Osteocyte (in vitro differentiated cells): ENCODE data around the gene SAMD4A. TPM values are rescaled to one million over a fixed set of nuclear protein-coding genes. Genes with fewer than 3 reads are reported as not detected.
A peak's percentile ranks its signal among the peaks of the same experiment; 100 is the strongest.

Experiments
- DNase-seq: peaks from one replicate; pipeline ENCODE4 v3.0.0; 2021; ENCODE audit warnings: mixed read lengths; ENCODE audit not compliant: unreplicated experiment; ENCODE audit errors: extremely low spot score
- H3K27ac Mint-ChIP-seq: one replicate; pipeline ENCODE4 v1.8.0; 2021; ENCODE audit warnings: mild to moderate bottlenecking, mixed read lengths; ENCODE audit not compliant: unreplicated experiment
- H3K27me3 Mint-ChIP-seq: one replicate; pipeline ENCODE4 v1.8.0; 2021; ENCODE audit warnings: mixed read lengths; ENCODE audit not compliant: unreplicated experiment
- H3K36me3 Mint-ChIP-seq: one replicate; pipeline ENCODE4 v1.8.0; 2021; ENCODE audit warnings: mixed read lengths; ENCODE audit not compliant: unreplicated experiment
- H3K4me1 Mint-ChIP-seq: one replicate; pipeline ENCODE4 v1.8.0; 2021; ENCODE audit warnings: mixed read lengths; ENCODE audit not compliant: unreplicated experiment
- H3K4me3 Mint-ChIP-seq: one replicate; pipeline ENCODE4 v1.8.0; 2021; ENCODE audit warnings: mild to moderate bottlenecking, moderate library complexity, mixed read lengths; ENCODE audit not compliant: unreplicated experiment
- H3K9me3 Mint-ChIP-seq: one replicate; pipeline ENCODE4 v1.8.0; 2021; ENCODE audit warnings: mixed read lengths; ENCODE audit not compliant: unreplicated experiment
- total RNA-seq: library from RNA; stranded (reverse); gene quantifications from 2 replicates; pipeline ENCODE4 v1.2.1, GENCODE V29; 2021
- TF ChIP-seq, protein P1 (sequence below): fragments of 200-600 bp; sonication (generic); IDR thresholded peaks from 2 replicates; pipeline ENCODE4 v1.5.0; 2021; ENCODE audit warnings: antibody characterized with exemption, mild to moderate bottlenecking, moderate library complexity

Gene SAMD4A
- total RNA-seq, 1 donor from 2014 or later, result 39.1 TPM

- TF ChIP-seq, protein P1, sequence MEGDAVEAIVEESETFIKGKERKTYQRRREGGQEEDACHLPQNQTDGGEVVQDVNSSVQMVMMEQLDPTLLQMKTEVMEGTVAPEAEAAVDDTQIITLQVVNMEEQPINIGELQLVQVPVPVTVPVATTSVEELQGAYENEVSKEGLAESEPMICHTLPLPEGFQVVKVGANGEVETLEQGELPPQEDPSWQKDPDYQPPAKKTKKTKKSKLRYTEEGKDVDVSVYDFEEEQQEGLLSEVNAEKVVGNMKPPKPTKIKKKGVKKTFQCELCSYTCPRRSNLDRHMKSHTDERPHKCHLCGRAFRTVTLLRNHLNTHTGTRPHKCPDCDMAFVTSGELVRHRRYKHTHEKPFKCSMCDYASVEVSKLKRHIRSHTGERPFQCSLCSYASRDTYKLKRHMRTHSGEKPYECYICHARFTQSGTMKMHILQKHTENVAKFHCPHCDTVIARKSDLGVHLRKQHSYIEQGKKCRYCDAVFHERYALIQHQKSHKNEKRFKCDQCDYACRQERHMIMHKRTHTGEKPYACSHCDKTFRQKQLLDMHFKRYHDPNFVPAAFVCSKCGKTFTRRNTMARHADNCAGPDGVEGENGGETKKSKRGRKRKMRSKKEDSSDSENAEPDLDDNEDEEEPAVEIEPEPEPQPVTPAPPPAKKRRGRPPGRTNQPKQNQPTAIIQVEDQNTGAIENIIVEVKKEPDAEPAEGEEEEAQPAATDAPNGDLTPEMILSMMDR, result no peak
- H3K9me3 Mint-ChIP-seq, result no peaks in the 10 kb centered on the region
- peaks cover 82% of the 10 kb centered on the region for H3K4me1 Mint-ChIP-seq
- no peak overlapping the region for H3K4me3 Mint-ChIP-seq
- no peaks in the 10 kb centered on the region for H3K27me3 Mint-ChIP-seq
- no peak for DNase-seq
- no peaks in the 10 kb centered on the region for H3K36me3 Mint-ChIP-seq
- peak overlapping the region; percentile 38 for H3K27ac Mint-ChIP-seq
Measured at GRCh38 chr14:54682578-54682977, 115.7 kb downstream of the SAMD4A start.

- Mint-ChIP-seq H3K36me3 (no peaks in the 10 kb centered on the region), H3K4me3 (peak overlapping the region; percentile 51), H3K27ac (peak overlapping the region; percentile 95), H3K27me3 (no peaks in the 10 kb centered on the region), H3K4me1 (peaks cover 72% of the 10 kb centered on the region), H3K9me3 (no peaks in the 10 kb centered on the region)
- no peak for DNase-seq
- TF ChIP-seq, protein P1, result no peak
Measured at GRCh38 chr14:54683882-54684794, 117.2 kb downstream of the SAMD4A start.

- TF ChIP-seq, protein P1, result no peak
- DNase-seq, result no peak
- no peaks in the 10 kb centered on the region for H3K9me3 Mint-ChIP-seq
- H3K4me1 Mint-ChIP-seq, result peaks cover 64% of the 10 kb centered on the region
- H3K27me3 Mint-ChIP-seq, result no peaks in the 10 kb centered on the region
- H3K4me3 Mint-ChIP-seq, result peak overlapping the region; percentile 6
- peak overlapping the region; percentile 95 for H3K27ac Mint-ChIP-seq
- no peaks in the 10 kb centered on the region for H3K36me3 Mint-ChIP-seq
Measured at GRCh38 chr14:54685286-54685845, 118.4 kb downstream of the SAMD4A start.

- Mint-ChIP-seq H3K9me3 (no peaks in the 10 kb centered on the region), H3K36me3 (no peaks in the 10 kb centered on the region), H3K27me3 (no peaks in the 10 kb centered on the region), H3K4me1 (peaks cover 56% of the 10 kb centered on the region), H3K4me3 (peak overlapping the region; percentile 56), H3K27ac (peak overlapping the region; percentile 95)
- TF ChIP-seq, protein P1, result no peak
- DNase-seq, result no peak
Measured at GRCh38 chr14:54686219-54686870, 119.4 kb downstream of the SAMD4A start.
